ENCODE measurements around the gene FARS2. TPM values are rescaled to one million over a fixed set of nuclear protein-coding genes. Genes with fewer than 3 reads are reported as not detected.

FARS2 gene
- polyA plus RNA-seq, 3 donors = 12.2 to 21.6 (median 17.7) TPM

- no peaks in the 10 kb centered on the region for H3K27me3 ChIP-seq (ENCODE audit: control insufficient read depth in 2 of 2, insufficient read depth in 2 of 2, low read length in 2 of 2)
- intact Hi-C loops (cut with micrococcal nuclease) = no loop called here
- Mint-ChIP-seq H3K36me3 (peaks cover 0 to 8% of the 10 kb centered on the region in 2 donors), H3K9me3 (peaks cover 0 to 10% (median 8%) of the 10 kb centered on the region in 7 donors), H3K4me1 (no peaks in the 10 kb centered on the region), H3K27me3 (ENCODE audit: low read depth in 3 of 3) (peaks cover 0 to 1% (median 0%) of the 10 kb centered on the region in 3 donors), H3K27ac (no peak overlapping the region), H3K4me3 (no peak overlapping the region)
- H3K4me3 ChIP-seq (replicated peaks in 1 of 3; ENCODE audit: low read depth in 2 of 3, low read length in 3 of 3) = no peak overlapping the region
- no peak overlapping the region for H3K9ac ChIP-seq (ENCODE audit: insufficient read depth, low read length, poor library complexity, severe bottlenecking)
- no peak for TF ChIP-seq CTCF (IDR thresholded peaks at IDR 0.05)
- H3K4me1 ChIP-seq (ENCODE audit: control insufficient read depth in 1 of 2, insufficient read depth in 2 of 2, low read length in 2 of 2) = no peaks in the 10 kb centered on the region
- no peaks in the 10 kb centered on the region for H4K20me1 ChIP-seq (ENCODE audit: insufficient read depth, low read length)
- H2AFZ ChIP-seq (ENCODE audit: insufficient read depth, low read depth, low read length, poor library complexity, severe bottlenecking) = no peak overlapping the region
- H3K36me3 ChIP-seq (replicated peaks in 1 of 2; ENCODE audit: control insufficient read depth in 1 of 2, insufficient read depth in 2 of 2, low read length in 2 of 2) = no peaks in the 10 kb centered on the region
- H3K4me2 ChIP-seq (replicated peaks; ENCODE audit: extremely low read depth, low read length, poor library complexity, severe bottlenecking) = no peak overlapping the region
- no peaks in the 10 kb centered on the region for H3K79me2 ChIP-seq (ENCODE audit: insufficient read depth, low read length)
- no peak for DNase-seq
- 97% methylated on average over 3 of the region's 5 CpGs for WGBS (ENCODE audit: insufficient coverage)
- H3K27ac ChIP-seq (ENCODE audit: low read depth in 1 of 2, low read length in 2 of 2) = no peak overlapping the region
- peaks cover 0 to 6% of the 10 kb centered on the region in 2 donors for H3K9me3 ChIP-seq (replicated peaks in 1 of 2; ENCODE audit: control insufficient read depth in 1 of 2, insufficient read depth in 1 of 2, low read length in 2 of 2)
These were observed 328.9 kb downstream of the FARS2 start for GRCh38 chr6:5590187-5590586.

GRCh38 chr6:5592886-5593519 is 331.7 kb downstream of the FARS2 start:
- Mint-ChIP-seq H3K27me3 (ENCODE audit: low read depth in 3 of 3) (peaks cover 0 to 1% (median 0%) of the 10 kb centered on the region in 3 donors), H3K4me1 (no peaks in the 10 kb centered on the region), H3K4me3 (no peak overlapping the region), H3K9me3 (peaks cover 0 to 2% (median 0%) of the 10 kb centered on the region in 7 donors), H3K27ac (peak overlapping the region in 1 of 7 donors; percentile 37), H3K36me3 (peaks cover 0 to 7% of the 10 kb centered on the region in 2 donors)
- Histone ChIP-seq H2AFZ (ENCODE audit: insufficient read depth, low read depth, low read length, poor library complexity, severe bottlenecking) (no peak overlapping the region), H3K9ac (ENCODE audit: insufficient read depth, low read length, poor library complexity, severe bottlenecking) (no peak overlapping the region), H3K4me1 (ENCODE audit: control insufficient read depth in 1 of 2, insufficient read depth in 2 of 2, low read length in 2 of 2) (no peaks in the 10 kb centered on the region), H3K9me3 (replicated peaks in 1 of 2; ENCODE audit: control insufficient read depth in 1 of 2, insufficient read depth in 1 of 2, low read length in 2 of 2) (no peaks in the 10 kb centered on the region), H3K27me3 (ENCODE audit: control insufficient read depth in 2 of 2, insufficient read depth in 2 of 2, low read length in 2 of 2) (no peaks in the 10 kb centered on the region), H3K27ac (ENCODE audit: low read depth in 1 of 2, low read length in 2 of 2) (no peak overlapping the region), H4K20me1 (ENCODE audit: insufficient read depth, low read length) (no peaks in the 10 kb centered on the region), H3K36me3 (replicated peaks in 1 of 2; ENCODE audit: control insufficient read depth in 1 of 2, insufficient read depth in 2 of 2, low read length in 2 of 2) (no peaks in the 10 kb centered on the region), H3K4me3 (replicated peaks in 1 of 3; ENCODE audit: low read depth in 2 of 3, low read length in 3 of 3) (no peak overlapping the region), H3K79me2 (ENCODE audit: insufficient read depth, low read length) (no peaks in the 10 kb centered on the region), H3K4me2 (replicated peaks; ENCODE audit: extremely low read depth, low read length, poor library complexity, severe bottlenecking) (no peak overlapping the region)
- TF ChIP-seq CTCF (IDR thresholded peaks at IDR 0.05) = no peak
- intact Hi-C loops (cut with micrococcal nuclease) = no loop called here
- WGBS (ENCODE audit: insufficient coverage) = 97% methylated on average over 7 of the region's 17 CpGs
- DNase-seq = no peak

All from CD14-positive monocyte (primary cell).